K562 (cell line): ENCODE measurements around the gene RERE. TPM values are rescaled to one million over a fixed set of nuclear protein-coding genes. Genes with fewer than 3 reads are reported as not detected.

ENCODE experiments used
- ATF3 ChIP-seq, 2 experiments: fragments of 450-650 bp in 1 of 2; sonication (generic) in 1 of 2; formaldehyde crosslinking in 1 of 2; IDR thresholded peaks in 1 of 2; conservative IDR thresholded peaks in 1 of 2; 2 replicates each; pipeline versions ENCODE4 v1.6.1 to v1.8.1; 2016 to 2023; ENCODE audit warnings: mild to moderate bottlenecking in 2 of 2, moderate library complexity in 2 of 2, inconsistent platforms in 1 of 2, missing genetic modification reagents in 1 of 2
- COPS2 ChIP-seq: fragments of 450-650 bp; conservative IDR thresholded peaks from 2 replicates; pipeline ENCODE4 v1.6.1; 2016; ENCODE audit warnings: mild to moderate bottlenecking, moderate library complexity
- CREBBP ChIP-seq: IDR thresholded peaks from one replicate; pipeline ENCODE4 v1.6.1; 2012; ENCODE audit warnings: low read depth, mild to moderate bottlenecking, control low read depth, inconsistent platforms, low read length
- CSDE1 ChIP-seq, 2 experiments: fragments of 450-650 bp; IDR thresholded peaks; 2 replicates each; pipeline ENCODE4 v1.6.1; 2016; ENCODE audit warnings: mild to moderate bottlenecking in 1 of 2
- FOXA1 ChIP-seq: fragments of 450-650 bp; IDR thresholded peaks from 2 replicates; pipeline ENCODE4 v1.6.1; 2016; ENCODE audit warnings: mild to moderate bottlenecking, borderline replicate concordance
- FOXA3 ChIP-seq, 2 experiments: fragments of 450-650 bp in 1 of 2; sonication (generic) in 1 of 2; formaldehyde crosslinking; IDR thresholded peaks in 1 of 2; conservative IDR thresholded peaks in 1 of 2; 2 replicates each; pipeline versions ENCODE4 v1.4.0 to v1.8.0; 2020 to 2022; ENCODE audit warnings: mild to moderate bottlenecking in 2 of 2, missing genetic modification reagents in 1 of 2
- GATAD2B ChIP-seq: fragments of 450-650 bp; IDR thresholded peaks from 2 replicates; pipeline ENCODE4 v1.6.1; 2017; ENCODE audit warnings: mild to moderate bottlenecking, borderline replicate concordance
- MCM5 ChIP-seq: fragments of 450-650 bp; IDR thresholded peaks from 2 replicates; pipeline ENCODE4 v1.6.1; 2016; ENCODE audit warnings: low read depth
- NFE2L1 ChIP-seq: fragments of 450-650 bp; IDR thresholded peaks from 2 replicates; pipeline ENCODE4 v1.6.1; 2016; ENCODE audit warnings: missing genetic modification characterization, low read depth, mild to moderate bottlenecking, missing compliant biosample characterization, moderate library complexity, borderline replicate concordance
- NR4A1 ChIP-seq, 2 experiments: fragments of 250-450 bp in 1 of 2; fragments of 450-650 bp in 1 of 2; sonication (Bioruptor Pico) in 1 of 2; IDR thresholded peaks; 2 replicates each; pipeline versions ENCODE4 v1.4.0 to v1.6.1; 2016 to 2020; ENCODE audit warnings: mild to moderate bottlenecking in 2 of 2, missing compliant biosample characterization in 1 of 2, missing genetic modification characterization in 1 of 2, moderate library complexity in 1 of 2
- PML ChIP-seq: IDR thresholded peaks from 2 replicates; pipeline ENCODE4 v1.6.1; 2012; ENCODE audit warnings: low read length, inconsistent platforms
- RBM14 ChIP-seq: fragments of 200-400 bp; formaldehyde crosslinking; IDR thresholded peaks from 2 replicates; pipeline ENCODE4 v1.6.1; 2018; ENCODE audit warnings: low read depth, mild to moderate bottlenecking, low read length, moderate library complexity, borderline replicate concordance; ENCODE audit not compliant: insufficient read depth
- SIX5 ChIP-seq, 2 experiments: IDR thresholded peaks; 2 replicates each; pipeline ENCODE4 v1.6.1; 2011; ENCODE audit warnings: low read length in 2 of 2, borderline replicate concordance in 1 of 2, low read depth in 1 of 2, mild to moderate bottlenecking in 1 of 2, moderate library complexity in 1 of 2; ENCODE audit not compliant: insufficient read depth in 1 of 2
- THRAP3 ChIP-seq: fragments of 450-650 bp; IDR thresholded peaks from 2 replicates; pipeline ENCODE4 v1.6.1; 2016; ENCODE audit warnings: mild to moderate bottlenecking, inconsistent platforms, borderline replicate concordance
- THRB ChIP-seq: fragments of 450-650 bp; formaldehyde crosslinking; conservative IDR thresholded peaks from 2 replicates; pipeline ENCODE4 v1.4.0; 2022; ENCODE audit warnings: mild to moderate bottlenecking, missing genetic modification characterization
- ZBTB8A ChIP-seq: fragments of 450-650 bp; IDR thresholded peaks from 2 replicates; pipeline ENCODE4 v1.6.1; 2018; ENCODE audit warnings: mild to moderate bottlenecking, moderate library complexity; ENCODE audit not compliant: partially characterized antibody
- ZEB2 ChIP-seq: fragments of 450-650 bp; IDR thresholded peaks from 2 replicates; pipeline ENCODE4 v1.6.1; 2016
- ZFPM2 ChIP-seq: fragments of 250-450 bp; sonication (Bioruptor Pico); IDR thresholded peaks from 2 replicates; pipeline ENCODE4 v1.5.1; 2022; ENCODE audit warnings: mild to moderate bottlenecking
- ZNF551 ChIP-seq: fragments of 250-450 bp; sonication (Bioruptor Pico); IDR thresholded peaks from 2 replicates; pipeline ENCODE4 v1.5.0; 2021; ENCODE audit warnings: mild to moderate bottlenecking, moderate library complexity
- ZNF77 ChIP-seq: fragments of 250-450 bp; sonication (Bioruptor Pico); IDR thresholded peaks from 2 replicates; pipeline ENCODE4 v1.5.0; 2020
- ZNF778 ChIP-seq: fragments of 450-650 bp; formaldehyde crosslinking; IDR thresholded peaks from 2 replicates; pipeline ENCODE4 v1.4.0; 2020; ENCODE audit warnings: mild to moderate bottlenecking, moderate library complexity
- polyA plus RNA-seq, 8 experiments: library from polyadenylated mRNA; depleted of rRNA in 4 of 8; stranded (reverse) in 5 of 8; unstranded in 3 of 8; fragments of >200 nt; fragmentation: Nextera tagmentation in 2 of 8; fragmentation: Illumina TruSeq in 1 of 8; extraction: Ambion mirVana in 2 of 8; extraction: Trizol in 1 of 8; gene quantifications; 2 replicates each; pipeline versions ENCODE4 v1.2.1 to v1.2.3, GENCODE V29; 2011 to 2014; ENCODE audit warnings: inconsistent platforms in 1 of 8, missing spikeins in 1 of 8
- total RNA-seq, 7 experiments: library from RNA; depleted of rRNA in 6 of 7; stranded (reverse); fragments of >200 nt in 6 of 7; fragmentation: Illumina TruSeq in 2 of 7; extraction: Trizol in 2 of 7; gene quantifications; 2 replicates each; pipeline versions ENCODE4 v1.2.1 to v1.2.3, GENCODE V29; 2011 to 2021; ENCODE audit warnings: low replicate concordance in 1 of 7

RERE gene
- total and polyA plus RNA-seq, 9 of the 15 experiments (the other 6 are each of a cell fraction or from before 2014, with no cell fraction given) = 3.0 to 51.5 (median 13.4) TPM

- TF ChIP-seq THRB (CRISPR knock-in tag) (peak; percentile 94), COPS2 (no peak), ZNF551 (CRISPR knock-in tag) (no peak), RBM14 (no peak), ZNF778 (CRISPR knock-in tag) (no peak), NFE2L1 (tag) (no peak), THRAP3 (no peak), FOXA1 (no peak), CREBBP (no peak), ATF3 (IDR thresholded peaks at IDR 0.05) (peak; percentile 97), ATF3 (CRISPR knock-in tag; conservative IDR thresholded peaks at IDR 0.05) (peak; percentile 76), ZEB2 (peak; percentile 86), FOXA3 (CRISPR knock-in tag; conservative IDR thresholded peaks at IDR 0.05 in 1 of 2, IDR thresholded peaks at IDR 0.05 in 1 of 2) (no peak), MCM5 (no peak), ZNF77 (no peak), SIX5 (IDR thresholded peaks at IDR 0.05; ENCODE audit: borderline replicate concordance in 1 of 2, insufficient read depth in 1 of 2, low read depth in 1 of 2, low read length in 2 of 2) (no peak), CSDE1 (IDR thresholded peaks at IDR 0.05) (no peak), NR4A1 (CRISPR knock-in tag; IDR thresholded peaks at IDR 0.05) (no peak), NR4A1 (tag; IDR thresholded peaks at IDR 0.05) (0 out of 2 replicates have a peak, but pooled peaks have one; percentile 52), GATAD2B (no peak), ZBTB8A (no peak), ZFPM2 (CRISPR knock-in tag) (no peak), PML (peak; percentile 81)
Observed at GRCh38 chr1:8625981-8626898, 191.2 kb downstream of the RERE start (continued).
